PC-9 (cell line): ENCODE results near the gene SLC35F6. TPM values are rescaled to one million over a fixed set of nuclear protein-coding genes. Genes with fewer than 3 reads are reported as not detected.

Experiments used
- BruUV-seq: library from RNA; stranded (reverse); fragments of 400-500 nt; replicated peaks from 2 replicates; lab custom pipeline; 2021; lab: Mats Ljungman, UMichigan
- CTCF ChIA-PET: fragments of 300-600 bp; sonication (Branson Sonifier 250); formaldehyde crosslinking; loops from one replicate; lab custom pipeline; 2022; ENCODE audit warnings: antibody characterized with exemption; lab: Charles Lee
- POLR2A ChIA-PET: fragments of 300-600 bp; sonication (Branson Sonifier 250); formaldehyde crosslinking; loops from one replicate; lab custom pipeline; 2022; ENCODE audit warnings: antibody characterized with exemption; ENCODE audit not compliant: unreplicated experiment; lab: Charles Lee
- DNase-seq, 2 experiments: peaks; one replicate each; pipeline versions ENCODE4 v3.0.0 to v3.0.0-alpha.2; 2015 to 2022; ENCODE audit warnings: mixed read lengths in 1 of 2
- H2AFZ ChIP-seq: fragments of 200-600 bp; sonication (generic); 2 replicates; pipeline ENCODE4 v1.8.1; 2017; ENCODE audit warnings: antibody characterized with exemption
- H3F3A ChIP-seq: fragments of 200-600 bp; sonication (generic); 2 replicates; pipeline ENCODE4 v1.8.1; 2017; ENCODE audit warnings: antibody characterized with exemption, mild to moderate bottlenecking, low read depth; ENCODE audit not compliant: insufficient read depth
- H3K27ac ChIP-seq: fragments of 200-600 bp; sonication (generic); 2 replicates; pipeline ENCODE4 v1.6.1; 2016; ENCODE audit warnings: mixed run types
- H3K27me3 ChIP-seq: fragments of 200-600 bp; sonication (generic); 2 replicates; pipeline ENCODE4 v1.6.1; 2016; ENCODE audit warnings: low read depth, mixed run types; ENCODE audit not compliant: insufficient read depth
- H3K36me3 ChIP-seq: fragments of 200-600 bp; sonication (generic); 2 replicates; pipeline ENCODE4 v1.6.1; 2016; ENCODE audit warnings: low read depth, mixed run types
- H3K4me1 ChIP-seq: fragments of 200-600 bp; sonication (generic); replicated peaks from 2 replicates; pipeline ENCODE4 v1.6.1; 2016; ENCODE audit warnings: mixed run types; ENCODE audit not compliant: insufficient read depth
- H3K4me2 ChIP-seq: fragments of 200-600 bp; sonication (generic); 2 replicates; pipeline ENCODE4 v1.6.1; 2017; ENCODE audit warnings: mixed run types
- H3K4me3 ChIP-seq: fragments of 200-600 bp; sonication (generic); 2 replicates; pipeline ENCODE4 v1.6.1; 2016; ENCODE audit warnings: mixed run types
- H3K79me2 ChIP-seq: fragments of 200-600 bp; sonication (generic); 2 replicates; pipeline ENCODE4 v1.6.1; 2017; ENCODE audit warnings: low read depth, mixed run types
- H3K9me2 ChIP-seq: fragments of 200-600 bp; sonication (generic); 2 replicates; pipeline ENCODE4 v1.8.1; 2017; ENCODE audit warnings: mild to moderate bottlenecking; ENCODE audit not compliant: insufficient read depth
- H3K9me3 ChIP-seq: fragments of 200-600 bp; sonication (generic); 2 replicates; pipeline ENCODE4 v1.8.1; 2016; ENCODE audit warnings: low read depth; ENCODE audit not compliant: insufficient read depth
- H4K20me1 ChIP-seq: fragments of 200-600 bp; sonication (generic); 2 replicates; pipeline ENCODE4 v1.8.1; 2017; ENCODE audit not compliant: insufficient read depth
- EZH2 ChIP-seq: fragments of 200-600 bp; sonication (generic); IDR thresholded peaks from 2 replicates; pipeline ENCODE4 v1.8.0; 2017; ENCODE audit warnings: antibody characterized with exemption, low read depth
- intact Hi-C: fragments of 100-400 bp; cut with micrococcal nuclease; formaldehyde crosslinking; loops from one replicate; pipeline ENCODE4 v1.10.0; 2022; ENCODE audit not compliant: unreplicated experiment
- total RNA-seq: library from RNA; stranded (reverse); gene quantifications from 2 replicates; pipeline ENCODE4 v1.2.3, GENCODE V29; 2021
- TF ChIP-seq, protein P1 (sequence below): fragments of 200-600 bp; sonication (generic); conservative IDR thresholded peaks from 2 replicates; pipeline ENCODE4 v1.6.1; 2017; ENCODE audit warnings: mixed run types, antibody characterized with exemption, mild to moderate bottlenecking, moderate library complexity

The SLC35F6 gene
- total RNA-seq, 1 experiment from 2014 or later = 39.1 TPM

DNA sequence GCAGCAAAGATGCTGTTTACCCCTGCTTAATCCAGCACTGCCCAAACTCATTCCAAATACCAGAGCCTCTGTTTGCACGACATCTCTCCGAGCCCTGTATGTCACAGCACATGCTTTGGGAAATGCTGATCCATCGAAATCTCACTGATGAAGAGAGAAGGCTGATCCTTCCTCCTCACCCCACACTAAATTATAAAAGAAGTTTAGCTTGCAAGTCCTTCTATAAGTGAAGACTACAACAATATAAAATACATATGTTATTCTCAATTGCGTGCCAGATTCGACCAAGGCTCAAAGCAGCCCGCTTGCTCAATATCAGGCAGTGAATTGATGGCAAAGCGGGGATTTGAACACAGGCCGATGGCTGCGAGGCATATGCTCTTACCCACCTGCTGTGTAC is 30.7 kb upstream of the SLC35F6 start:
- Histone ChIP-seq H3K27me3 (no peaks in the 10 kb centered on the region), H3K4me3 (no peak overlapping the region), H4K20me1 (no peaks in the 10 kb centered on the region), H3F3A (peaks cover 3% of the 10 kb centered on the region; the same call in 1 of the 2 replicates), H3K4me1 (no peaks in the 10 kb centered on the region; the same call in 1 of the 2 replicates), H3K36me3 (no peaks in the 10 kb centered on the region), H3K9me2 (no peaks in the 10 kb centered on the region), H3K4me2 (no peak overlapping the region), H3K27ac (no peak overlapping the region), H3K79me2 (no peaks in the 10 kb centered on the region), H2AFZ (no peak overlapping the region), H3K9me3 (no peaks in the 10 kb centered on the region)
- ChIA-PET POLR2A (no interaction called here), CTCF (no interaction called here)
- intact Hi-C loops = no loop called here
- TF ChIP-seq, protein P1, sequence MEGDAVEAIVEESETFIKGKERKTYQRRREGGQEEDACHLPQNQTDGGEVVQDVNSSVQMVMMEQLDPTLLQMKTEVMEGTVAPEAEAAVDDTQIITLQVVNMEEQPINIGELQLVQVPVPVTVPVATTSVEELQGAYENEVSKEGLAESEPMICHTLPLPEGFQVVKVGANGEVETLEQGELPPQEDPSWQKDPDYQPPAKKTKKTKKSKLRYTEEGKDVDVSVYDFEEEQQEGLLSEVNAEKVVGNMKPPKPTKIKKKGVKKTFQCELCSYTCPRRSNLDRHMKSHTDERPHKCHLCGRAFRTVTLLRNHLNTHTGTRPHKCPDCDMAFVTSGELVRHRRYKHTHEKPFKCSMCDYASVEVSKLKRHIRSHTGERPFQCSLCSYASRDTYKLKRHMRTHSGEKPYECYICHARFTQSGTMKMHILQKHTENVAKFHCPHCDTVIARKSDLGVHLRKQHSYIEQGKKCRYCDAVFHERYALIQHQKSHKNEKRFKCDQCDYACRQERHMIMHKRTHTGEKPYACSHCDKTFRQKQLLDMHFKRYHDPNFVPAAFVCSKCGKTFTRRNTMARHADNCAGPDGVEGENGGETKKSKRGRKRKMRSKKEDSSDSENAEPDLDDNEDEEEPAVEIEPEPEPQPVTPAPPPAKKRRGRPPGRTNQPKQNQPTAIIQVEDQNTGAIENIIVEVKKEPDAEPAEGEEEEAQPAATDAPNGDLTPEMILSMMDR = no peak
- no peak for TF ChIP-seq EZH2
- BruUV-seq = no TSS peak
- no peak for DNase-seq

DNA sequence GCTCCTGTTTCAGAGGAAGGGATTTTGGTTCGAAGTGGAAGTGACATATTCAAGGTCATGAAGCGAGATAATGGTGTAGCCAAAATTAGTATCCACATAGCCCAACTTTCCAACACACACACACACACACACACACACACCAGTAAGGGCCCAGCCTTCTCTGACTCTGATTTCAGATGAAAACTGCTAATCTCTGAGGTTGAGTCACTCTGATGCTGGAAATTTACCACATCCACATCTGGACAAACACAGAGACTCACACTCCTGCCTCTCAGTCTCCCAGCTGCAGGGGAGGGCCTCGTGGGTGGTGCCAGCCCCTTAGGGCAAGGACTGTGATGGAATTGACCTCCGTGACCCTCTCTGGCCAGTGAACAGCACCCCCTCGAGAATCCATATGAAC is 29.0 kb upstream of the SLC35F6 start:
- Histone ChIP-seq H3K27ac (no peak overlapping the region), H3F3A (peaks cover 3% of the 10 kb centered on the region; the same call in 1 of the 2 replicates), H3K79me2 (no peaks in the 10 kb centered on the region), H4K20me1 (no peaks in the 10 kb centered on the region), H3K36me3 (no peaks in the 10 kb centered on the region), H3K4me3 (no peak overlapping the region), H3K27me3 (no peaks in the 10 kb centered on the region), H3K4me1 (no peaks in the 10 kb centered on the region; the same call in 1 of the 2 replicates), H2AFZ (no peak overlapping the region), H3K9me2 (no peaks in the 10 kb centered on the region), H3K4me2 (no peak overlapping the region), H3K9me3 (no peaks in the 10 kb centered on the region)
- DNase-seq = peak in 1 of 2 experiments; percentile 61
- BruUV-seq = no TSS peak
- POLR2A ChIA-PET = no interaction called here
- CTCF ChIA-PET = interaction anchor here (0.6 kb wide), 1 partner anchor 376 kb away, joined by 3 read pairs; no protein-coding TSS in a partner anchor
- no peak for TF ChIP-seq EZH2
- TF ChIP-seq, protein P1 = no peak
- intact Hi-C loops = no loop called here

DNA sequence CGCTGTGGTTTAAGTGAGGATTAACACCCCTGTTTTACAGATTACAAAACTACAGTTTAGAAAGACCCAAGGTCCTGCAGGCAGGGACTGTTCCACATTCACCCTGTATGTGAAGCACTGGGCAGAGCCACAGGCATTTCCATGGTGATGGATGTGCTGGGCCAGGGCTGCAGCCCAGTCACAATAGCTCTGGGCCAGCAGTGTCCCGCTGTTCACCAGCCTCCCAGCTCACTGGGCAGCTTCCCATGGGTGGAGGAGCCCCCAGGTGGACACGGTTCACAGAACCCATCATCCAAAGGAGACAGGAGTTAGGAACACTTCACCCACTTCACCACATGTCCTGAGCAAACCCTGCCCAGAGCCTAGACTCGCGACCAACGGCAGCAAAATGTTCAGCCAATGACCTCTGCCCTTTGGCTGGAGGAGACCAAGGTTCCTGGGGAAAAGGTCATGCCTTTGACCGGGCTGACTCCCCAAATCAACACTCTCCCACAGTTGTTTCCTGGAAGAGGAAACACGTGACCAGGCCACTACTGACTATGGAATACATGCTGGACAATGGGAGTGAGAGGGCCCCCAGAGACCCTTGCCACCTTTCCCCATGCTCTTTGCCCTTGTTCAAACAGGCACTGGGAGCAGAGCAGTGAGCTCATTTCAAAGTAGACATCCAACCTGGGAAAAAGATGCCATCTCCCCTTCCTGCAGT is 28.0 kb upstream of the SLC35F6 start:
- Histone ChIP-seq H3K4me2 (no peak overlapping the region), H3K4me3 (no peak overlapping the region)
- intact Hi-C loops = no loop called here

More for the DNA sequence above, 28.0 kb upstream of the SLC35F6 start:
- Histone ChIP-seq H2AFZ (no peak overlapping the region), H3K36me3 (no peaks in the 10 kb centered on the region), H3K9me3 (no peaks in the 10 kb centered on the region), H3K27ac (no peak overlapping the region), H3K9me2 (no peaks in the 10 kb centered on the region), H3K27me3 (no peaks in the 10 kb centered on the region), H3F3A (peaks cover 3% of the 10 kb centered on the region; the same call in 1 of the 2 replicates), H3K4me1 (no peaks in the 10 kb centered on the region; the same call in 1 of the 2 replicates), H4K20me1 (no peaks in the 10 kb centered on the region), H3K79me2 (no peaks in the 10 kb centered on the region)
- CTCF ChIA-PET = interaction anchor here (0.6 to 0.7 kb wide), 4 partner anchors 21 to 617 kb away, joined by 3 to 4 read pairs (median 3); no protein-coding TSS in a partner anchor
- POLR2A ChIA-PET = no interaction called here
- no peak for TF ChIP-seq EZH2
- TF ChIP-seq, protein P1 = no peak
- no TSS peak for BruUV-seq
- no peak for DNase-seq
